Kidney (tissue), 14 donors: ENCODE data around the gene EIF4B. TPM values are rescaled to one million over a fixed set of nuclear protein-coding genes. Genes with fewer than 3 reads are reported as not detected.

Experiments used
- DNase-seq, 5 donors: peaks; one replicate each; pipeline ENCODE4 v3.0.0-alpha.2; 2013 to 2020
- FAIRE-seq: peaks from 2 replicates; lab custom pipeline; 2012; peaks lifted over from hg19 to GRCh38; lab: Jason Lieb, UNC
- H3K27ac ChIP-seq, 2 donors: one replicate each; pipeline ENCODE4 v1.7.0; 2013; ENCODE audit warnings: low read depth in 2 of 2, low read length in 2 of 2, inconsistent platforms in 1 of 2
- H3K27me3 ChIP-seq: one replicate; pipeline ENCODE4 v1.7.1; 2013; ENCODE audit warnings: low read length, inconsistent platforms; ENCODE audit not compliant: control insufficient read depth, insufficient read depth
- H3K36me3 ChIP-seq, 3 donors: one replicate each; pipeline versions ENCODE4 v1.7.0 to v1.7.1; 2013; ENCODE audit warnings: low read length in 3 of 3, control low read depth in 1 of 3, inconsistent platforms in 1 of 3; ENCODE audit not compliant: insufficient read depth in 3 of 3, control insufficient read depth in 2 of 3
- H3K4me1 ChIP-seq, 3 donors: one replicate each; pipeline versions ENCODE4 v1.7.0 to v1.7.1; 2013; ENCODE audit warnings: low read length in 3 of 3, inconsistent platforms in 1 of 3, low read depth in 1 of 3; ENCODE audit not compliant: control insufficient read depth in 2 of 3, insufficient read depth in 2 of 3
- H3K4me3 ChIP-seq, 3 donors: one replicate each; pipeline versions ENCODE4 v1.7.0 to v1.8.1; 2013; ENCODE audit warnings: low read length in 3 of 3, control low read depth in 1 of 3, inconsistent platforms in 1 of 3
- H3K9ac ChIP-seq, 3 donors: one replicate each; pipeline versions ENCODE4 v1.7.0 to v1.7.1; 2013; ENCODE audit warnings: low read length in 3 of 3, control low read depth in 1 of 3, inconsistent platforms in 1 of 3
- H3K9me3 ChIP-seq, 3 donors: one replicate each; pipeline versions ENCODE4 v1.7.0 to v1.7.1; 2013; ENCODE audit warnings: low read length in 3 of 3, control low read depth in 1 of 3, inconsistent platforms in 1 of 3; ENCODE audit not compliant: control insufficient read depth in 2 of 3, insufficient read depth in 1 of 3
- CTCF ChIP-seq: IDR thresholded peaks from 3 replicates; pipeline ENCODE4 v1.5.1; 2012; ENCODE audit warnings: mild to moderate bottlenecking, moderate library complexity, borderline replicate concordance; ENCODE audit not compliant: insufficient read depth; ENCODE audit errors: extremely low read depth
- intact Hi-C: fragments of 100-400 bp; cut with DNase I; formaldehyde crosslinking; loops from one replicate; pipeline ENCODE4 v1.11.1; 2022
- polyA plus RNA-seq: library from polyadenylated mRNA; stranded (reverse); fragments of 350-450 nt; fragmentation: Illumina TruSeq; extraction: RNeasy Lipid Tissue Mini Kit (QIAGEN cat#74804); gene quantifications from one replicate; pipeline ENCODE4 v1.2.3, GENCODE V29; 2014; ENCODE audit warnings: low read depth, low replicate concordance; ENCODE audit not compliant: insufficient read depth
- total RNA-seq: library from RNA; stranded (reverse); fragmentation: NEBNext Ultra II Directional; extraction: Animal tissue kit (Norgen Biotek cat#: 25700); gene quantifications from one replicate; pipeline ENCODE4 v1.2.1, GENCODE V29; 2021
- donor health status: control.
- donor health status: control.
- donor health status: control.
- donor health status: control.
- donor health status: control.
- donor health status: DM: yes; HTN: yes; CAD: no.
- donor health status: Normal renal cell carcinoma (clear cell type).

Gene EIF4B
- total and polyA plus RNA-seq, 2 donors from 2014 or later, result 114 to 417 TPM

GRCh38 chr12:53067074-53067992 is 61.1 kb downstream of the EIF4B start:
- no peak overlapping the region for H3K4me3 ChIP-seq
- peak overlapping the region in 1 of 2 donors; percentile 24 for H3K27ac ChIP-seq
- H3K27me3 ChIP-seq, result no peaks in the 10 kb centered on the region
- peaks cover 0 to 19% (median 12%) of the 10 kb centered on the region in 3 donors for H3K36me3 ChIP-seq
- no peak for TF ChIP-seq CTCF
- no peak overlapping the region for H3K9ac ChIP-seq
- intact Hi-C loops, result loop anchor here (10.0 kb wide), 1 partner anchor 127 kb away; no protein-coding TSS in a partner anchor
- peak in 1 of 5 donors; percentile 59 for DNase-seq
- FAIRE-seq, result no peak
- H3K9me3 ChIP-seq, result no peaks in the 10 kb centered on the region
- H3K4me1 ChIP-seq, result peaks cover 0 to 31% (median 0%) of the 10 kb centered on the region in 3 donors

- FAIRE-seq (no peak), DNase-seq (peak in 1 of 5 donors; percentile 59)
- H3K36me3 ChIP-seq, result peaks cover 0 to 16% (median 9%) of the 10 kb centered on the region in 3 donors
- no peak overlapping the region for H3K4me3 ChIP-seq
- H3K9me3 ChIP-seq, result no peaks in the 10 kb centered on the region
- no peaks in the 10 kb centered on the region for H3K27me3 ChIP-seq
- no peak overlapping the region for H3K9ac ChIP-seq
- intact Hi-C loops, result loop anchor here (10.0 kb wide), 1 partner anchor 127 kb away; no protein-coding TSS in a partner anchor
- H3K27ac ChIP-seq, result no peak overlapping the region
- no peak for TF ChIP-seq CTCF
- peaks cover 0 to 27% (median 0%) of the 10 kb centered on the region in 3 donors for H3K4me1 ChIP-seq
Observed at GRCh38 chr12:53067993-53068770, 61.9 kb downstream of the EIF4B start.

GRCh38 chr12:53068811-53069585 is 62.7 kb downstream of the EIF4B start:
- TF ChIP-seq CTCF, result no peak
- no peak overlapping the region for H3K4me3 ChIP-seq
- H3K4me1 ChIP-seq, result peaks cover 0 to 24% (median 0%) of the 10 kb centered on the region in 3 donors
- DNase-seq, result peak in 1 of 5 donors; percentile 65
- no peak for FAIRE-seq
- H3K36me3 ChIP-seq, result peaks cover 0 to 11% (median 4%) of the 10 kb centered on the region in 3 donors
- H3K9ac ChIP-seq, result no peak overlapping the region
- no peaks in the 10 kb centered on the region for H3K9me3 ChIP-seq
- intact Hi-C loops, result loop anchor here (10.0 kb wide), 1 partner anchor 126 kb away; no protein-coding TSS in a partner anchor
- no peak overlapping the region for H3K27ac ChIP-seq
- no peaks in the 10 kb centered on the region for H3K27me3 ChIP-seq
